GM12892 (cell line): ENCODE data around the gene RLN3.

ENCODE experiments used
- POLR2A ChIP-seq: IDR thresholded peaks from 2 replicates; pipeline ENCODE4 v1.6.1; 2011; ENCODE audit warnings: low read depth, low read length, control low read depth
- POLR2AphosphoS5 ChIP-seq: IDR thresholded peaks from 2 replicates; pipeline ENCODE4 v1.6.1; 2011; ENCODE audit warnings: low read depth, low read length, control low read depth

DNA sequence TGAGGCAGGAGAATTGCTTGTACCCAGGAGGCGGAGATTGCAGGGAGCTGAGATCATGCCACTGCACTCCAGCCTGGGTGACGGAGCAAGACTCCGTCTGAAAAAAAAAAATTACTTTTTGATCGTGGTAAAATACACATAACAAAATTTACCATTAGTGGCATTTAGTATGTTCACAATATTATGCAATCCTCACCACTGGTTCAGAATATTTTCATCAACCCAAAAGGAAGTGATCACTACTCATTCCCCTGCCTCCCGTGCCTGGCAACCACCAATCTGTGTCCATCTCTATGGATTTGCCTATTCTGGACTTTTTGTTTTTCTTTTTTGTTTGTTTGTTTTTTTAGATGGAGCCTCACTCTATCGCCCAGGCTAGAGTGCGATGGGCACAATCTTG, 35.2 kb downstream of the RLN3 start:
- TF ChIP-seq POLR2A, result no peak
- no peak for TF ChIP-seq POLR2AphosphoS5
